K562 (cell line): ENCODE results near the gene ANKRD13B. TPM values are rescaled to one million over a fixed set of nuclear protein-coding genes. Genes with fewer than 3 reads are reported as not detected.

Source experiments
- BHLHE40 ChIP-seq: IDR thresholded peaks from 2 replicates; pipeline ENCODE4 v1.6.1; 2011; ENCODE audit warnings: low read length, improper control_type of control experiment
- CEBPG ChIP-seq, 3 experiments: fragments of 200-800 bp in 1 of 3; sonication (Bioruptor generic) in 1 of 3; sonication (generic) in 1 of 3; formaldehyde crosslinking in 1 of 3; IDR thresholded peaks in 2 of 3; conservative IDR thresholded peaks in 1 of 3; 2 replicates each; pipeline versions ENCODE4 v1.6.1 to v1.8.0; 2016 to 2022; ENCODE audit warnings: missing compliant biosample characterization in 2 of 3, missing genetic modification characterization in 2 of 3, mild to moderate bottlenecking in 1 of 3, missing genetic modification reagents in 1 of 3
- CLOCK ChIP-seq: fragments of 250-450 bp; sonication (Bioruptor Pico); IDR thresholded peaks from 2 replicates; pipeline ENCODE4 v1.4.0; 2020; ENCODE audit warnings: mild to moderate bottlenecking, moderate library complexity, borderline replicate concordance
- DNMT1 ChIP-seq: fragments of 450-650 bp; IDR thresholded peaks from 2 replicates; pipeline ENCODE4 v1.6.1; 2016; ENCODE audit warnings: antibody characterized with exemption, mild to moderate bottlenecking
- ELK1 ChIP-seq: sonication (generic); formaldehyde crosslinking; IDR thresholded peaks from 2 replicates; pipeline ENCODE4 v1.8.1; 2022; ENCODE audit warnings: missing genetic modification reagents
- GABPA ChIP-seq: fragments of 200-800 bp; sonication (Bioruptor generic); conservative IDR thresholded peaks from 2 replicates; pipeline ENCODE4 v1.6.1; 2016; ENCODE audit warnings: low read depth, missing genetic modification characterization, missing compliant biosample characterization
- GATAD2B ChIP-seq: fragments of 450-650 bp; IDR thresholded peaks from 2 replicates; pipeline ENCODE4 v1.6.1; 2017; ENCODE audit warnings: mild to moderate bottlenecking, borderline replicate concordance
- GMEB1 ChIP-seq: fragments of 250-450 bp; sonication (Bioruptor Pico); IDR thresholded peaks from 2 replicates; pipeline ENCODE4 v1.4.0; 2020; ENCODE audit warnings: mild to moderate bottlenecking
- GTF2E2 ChIP-seq: fragments of 200-800 bp; sonication (Bioruptor generic); IDR thresholded peaks from 2 replicates; pipeline ENCODE4 v1.6.1; 2016; ENCODE audit warnings: missing genetic modification characterization, missing compliant biosample characterization
- KAT7 ChIP-seq: sonication (generic); formaldehyde crosslinking; IDR thresholded peaks from 2 replicates; pipeline ENCODE4 v1.8.0; 2022; ENCODE audit warnings: missing genetic modification reagents, mild to moderate bottlenecking, borderline replicate concordance
- MAZ ChIP-seq, 2 experiments: fragments of 450-650 bp in 1 of 2; sonication (generic) in 1 of 2; formaldehyde crosslinking; IDR thresholded peaks in 1 of 2; conservative IDR thresholded peaks in 1 of 2; 2 replicates each; pipeline versions ENCODE4 v1.4.0 to v1.5.0; 2020; ENCODE audit warnings: mild to moderate bottlenecking in 1 of 2, missing genetic modification reagents in 1 of 2
- MCM7 ChIP-seq, 2 experiments: fragments of 450-650 bp; IDR thresholded peaks; 2 replicates each; pipeline ENCODE4 v1.6.1; 2016 to 2018
- NFIC ChIP-seq: fragments of 450-650 bp; IDR thresholded peaks from 2 replicates; pipeline ENCODE4 v1.6.1; 2017; ENCODE audit warnings: mild to moderate bottlenecking, inconsistent platforms
- RHOXF2B ChIP-seq: fragments of 250-450 bp; sonication (Bioruptor Pico); conservative IDR thresholded peaks from 2 replicates; pipeline ENCODE4 v1.5.1; 2021
- TAF7 ChIP-seq: fragments of 450-650 bp; IDR thresholded peaks from 2 replicates; pipeline ENCODE4 v1.6.1; 2016; ENCODE audit warnings: missing genetic modification characterization, missing compliant biosample characterization
- ZBTB34 ChIP-seq: fragments of 250-450 bp; sonication (Bioruptor Pico); IDR thresholded peaks from 2 replicates; pipeline ENCODE4 v1.8.0; 2021; ENCODE audit warnings: mild to moderate bottlenecking, moderate library complexity
- ZFX ChIP-seq: sonication (generic); formaldehyde crosslinking; IDR thresholded peaks from 2 replicates; pipeline ENCODE4 v1.8.0; 2022; ENCODE audit warnings: mild to moderate bottlenecking, missing genetic modification reagents, moderate library complexity
- ZNF24 ChIP-seq: fragments of 450-650 bp; IDR thresholded peaks from 2 replicates; pipeline ENCODE4 v1.6.1; 2016
- ZNF408 ChIP-seq: fragments of 250-450 bp; sonication (Bioruptor Pico); IDR thresholded peaks from 2 replicates; pipeline ENCODE4 v1.4.0; 2020; ENCODE audit warnings: low read depth, mild to moderate bottlenecking, moderate library complexity
- ZNF436 ChIP-seq: fragments of 250-450, 450-650 bp; sonication (Bioruptor Pico); formaldehyde crosslinking; IDR thresholded peaks from 2 replicates; pipeline ENCODE4 v1.7.0; 2020; ENCODE audit warnings: mild to moderate bottlenecking
- ZNF584 ChIP-seq: fragments of 200-800 bp; sonication (Bioruptor generic); IDR thresholded peaks from 2 replicates; pipeline ENCODE4 v1.6.1; 2016; ENCODE audit warnings: low read depth, mild to moderate bottlenecking, missing genetic modification characterization, missing compliant biosample characterization
- ZNF77 ChIP-seq: fragments of 250-450 bp; sonication (Bioruptor Pico); IDR thresholded peaks from 2 replicates; pipeline ENCODE4 v1.5.0; 2020
- polyA plus RNA-seq, 8 experiments: library from polyadenylated mRNA; depleted of rRNA in 4 of 8; stranded (reverse) in 5 of 8; unstranded in 3 of 8; fragments of >200 nt; fragmentation: Nextera tagmentation in 2 of 8; fragmentation: Illumina TruSeq in 1 of 8; extraction: Ambion mirVana in 2 of 8; extraction: Trizol in 1 of 8; gene quantifications; 2 replicates each; pipeline versions ENCODE4 v1.2.1 to v1.2.3, GENCODE V29; 2011 to 2014; ENCODE audit warnings: inconsistent platforms in 1 of 8, missing spikeins in 1 of 8
- total RNA-seq, 7 experiments: library from RNA; depleted of rRNA in 6 of 7; stranded (reverse); fragments of >200 nt in 6 of 7; fragmentation: Illumina TruSeq in 2 of 7; extraction: Trizol in 2 of 7; gene quantifications; 2 replicates each; pipeline versions ENCODE4 v1.2.1 to v1.2.3, GENCODE V29; 2011 to 2021; ENCODE audit warnings: low replicate concordance in 1 of 7

ANKRD13B gene
- total and polyA plus RNA-seq, 9 of the 15 experiments (the other 6 are each of a cell fraction or from before 2014, with no cell fraction given), result 0.15 to 28.1 (median 4.6) TPM

- no peak for TF ChIP-seq CLOCK
- no peak for TF ChIP-seq ZNF408
- TF ChIP-seq ZNF77 (CRISPR knock-in tag), result no peak
- no peak for TF ChIP-seq DNMT1
- no peak for TF ChIP-seq ZNF436 (CRISPR knock-in tag)
- TF ChIP-seq GABPA (tag), result no peak
- TF ChIP-seq RHOXF2B (CRISPR knock-in tag), result no peak
- no peak for TF ChIP-seq NFIC
- no peak for TF ChIP-seq ZFX (CRISPR knock-in tag)
- no peak for TF ChIP-seq ELK1 (CRISPR knock-in tag)
- TF ChIP-seq MCM7 (IDR thresholded peaks at IDR 0.05), result no peak
- TF ChIP-seq KAT7 (CRISPR knock-in tag), result no peak
- TF ChIP-seq ZNF584, result no peak
- peak in 1 of 2 experiments; percentile 37; a peak in 1 of 4 replicates for TF ChIP-seq MAZ (CRISPR knock-in tag; conservative IDR thresholded peaks at IDR 0.05 in 1 of 2, IDR thresholded peaks at IDR 0.05 in 1 of 2)
- TF ChIP-seq BHLHE40, result 0 out of 2 replicates have a peak, but pooled peaks have one; percentile 15
- no peak for TF ChIP-seq GMEB1 (CRISPR knock-in tag)
- no peak for TF ChIP-seq ZBTB34 (CRISPR knock-in tag)
- no peak for TF ChIP-seq GTF2E2 (tag)
- TF ChIP-seq ZNF24, result no peak
- peak; percentile 46; the same call in 1 of the 2 replicates for TF ChIP-seq GATAD2B
- TF ChIP-seq TAF7 (tag), result no peak
- TF ChIP-seq CEBPG (CRISPR knock-in tag; IDR thresholded peaks at IDR 0.05), result no peak
- TF ChIP-seq CEBPG (tag; conservative IDR thresholded peaks at IDR 0.05 in 1 of 2, IDR thresholded peaks at IDR 0.05 in 1 of 2), result no peak
These were observed 20.0 kb upstream of the ANKRD13B start (continued) for GRCh38 chr17:29572691-29573557.
